PFSK-1 (cell line): ENCODE data around the gene HACL1.

Experiments
- POLR2AphosphoS5 ChIP-seq: IDR thresholded peaks from 2 replicates; pipeline ENCODE4 v1.6.1; 2012; ENCODE audit warnings: low read depth, mild to moderate bottlenecking, control low read depth, low read length, moderate library complexity
- REST ChIP-seq, 2 experiments: IDR thresholded peaks; 2 replicates each; pipeline versions ENCODE4 v1.6.1 to v1.8.0; 2011 to 2012; ENCODE audit warnings: low read depth in 2 of 2, low read length in 2 of 2, control low read depth in 1 of 2, inconsistent platforms in 1 of 2, mild to moderate bottlenecking in 1 of 2, moderate library complexity in 1 of 2; ENCODE audit not compliant: insufficient read depth in 1 of 2
- SIN3A ChIP-seq: IDR thresholded peaks from 2 replicates; pipeline ENCODE4 v1.6.1; 2012; ENCODE audit warnings: mild to moderate bottlenecking, low read length, moderate library complexity, borderline replicate concordance; ENCODE audit not compliant: insufficient read depth

DNA sequence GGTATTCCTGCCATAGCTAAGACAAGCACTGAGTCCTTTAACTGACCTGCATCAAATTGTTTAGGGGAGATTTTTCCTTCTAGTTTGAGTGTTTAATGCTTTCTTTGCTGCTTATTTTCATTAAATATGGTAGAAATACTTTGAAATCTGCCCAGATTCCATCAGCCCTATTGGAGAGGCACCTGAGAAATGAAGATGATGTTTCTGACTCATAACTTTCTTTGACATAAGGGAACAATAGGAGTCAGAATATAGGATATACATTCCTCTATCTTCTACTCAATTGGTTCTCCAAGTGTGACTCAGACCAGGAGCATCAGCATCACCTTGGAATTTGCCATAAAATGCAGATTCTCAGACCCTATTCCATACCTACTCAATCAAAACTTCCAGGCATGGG is 27.6 kb upstream of the HACL1 start:
- TF ChIP-seq POLR2AphosphoS5, result no peak
- TF ChIP-seq REST (IDR thresholded peaks at IDR 0.05; ENCODE audit: insufficient read depth in 1 of 2, low read depth in 2 of 2, low read length in 2 of 2), result no peak
- TF ChIP-seq SIN3A, result no peak
